Stimulated activated CD4-positive, alpha-beta T cell treated with anti-CD3 and anti-CD28 coated beads, Interleukin-12 subunit alpha, Interleukin-12 subunit beta, amount 100 ng/mL, for 4 hours (primary cell): Measurements from ENCODE around the gene KICS2.
A peak's percentile ranks its signal among the peaks of the same experiment; 100 is the strongest.
"Not testable (repeated sequence)": the region's sequence is repeated elsewhere in the genome, so short reads cannot be mapped to it uniquely, and the experiment has no call there.

ENCODE experiments used
- DNase-seq: peaks from one replicate; pipeline ENCODE4 v3.0.0-alpha.2; 2020

Gene KICS2

DNA sequence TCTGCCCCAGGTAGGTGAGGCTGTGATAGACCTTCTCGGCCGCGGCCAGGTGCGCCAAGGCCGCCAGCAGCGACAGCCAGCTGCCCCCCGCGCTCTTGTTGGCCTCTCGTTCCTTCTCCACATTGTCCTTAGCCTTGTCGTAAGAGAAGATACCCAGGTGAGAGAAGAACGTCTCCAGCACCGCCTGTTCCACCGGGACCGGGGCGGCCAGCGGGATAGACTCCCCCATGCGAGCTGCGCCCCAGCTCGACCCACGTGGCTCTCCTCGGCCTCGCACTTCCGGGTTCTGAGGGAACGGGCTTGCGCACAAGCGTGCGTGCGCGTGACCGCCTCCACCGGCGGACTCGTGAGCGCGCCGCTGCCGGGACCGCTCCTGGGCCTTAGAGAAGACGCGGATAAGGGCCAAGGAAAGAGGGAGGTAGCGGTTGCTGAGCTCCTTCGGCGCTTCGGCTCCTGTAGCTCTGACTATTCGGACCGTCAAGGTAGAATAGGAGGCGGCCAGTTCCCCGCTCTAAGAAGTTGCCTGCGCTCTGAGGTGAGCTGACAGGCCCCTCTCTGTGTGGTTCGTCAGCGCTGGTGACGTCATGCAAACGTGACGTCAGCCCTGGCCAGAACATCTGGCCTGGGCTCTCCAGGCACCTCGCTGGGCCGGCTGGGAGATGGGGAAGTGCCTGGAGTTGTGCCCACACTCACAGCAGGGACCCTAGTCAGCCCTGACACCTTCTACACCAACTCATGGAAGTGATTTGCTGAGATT is at the start of gene KICS2:
Gene KICS2 (minus strand): TSS at position 288 of the 757 bp plus-strand sequence. CDS start 59 bp downstream, at position 229.
- DNase-seq, result peak; percentile 86

DNA sequence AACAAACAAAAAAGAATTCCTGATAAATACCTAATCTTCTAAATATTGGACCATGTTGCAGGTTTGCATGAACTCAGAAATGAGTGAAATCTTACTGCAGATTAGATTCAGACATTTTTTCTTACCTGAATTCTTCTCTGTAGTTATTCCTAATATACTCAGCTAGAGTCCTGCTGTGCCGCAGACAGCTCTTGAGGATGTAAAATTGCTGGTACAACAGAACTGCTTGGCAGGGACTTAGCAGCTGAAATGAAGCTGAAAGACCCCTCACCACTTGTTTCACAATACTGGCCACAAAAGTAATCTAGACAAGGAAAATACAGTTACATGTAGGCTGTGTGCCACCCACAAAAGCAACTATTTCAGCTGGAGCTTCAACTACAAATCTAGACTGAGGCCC is 48.3 kb upstream of the KICS2 start:
- no peak for DNase-seq

DNA sequence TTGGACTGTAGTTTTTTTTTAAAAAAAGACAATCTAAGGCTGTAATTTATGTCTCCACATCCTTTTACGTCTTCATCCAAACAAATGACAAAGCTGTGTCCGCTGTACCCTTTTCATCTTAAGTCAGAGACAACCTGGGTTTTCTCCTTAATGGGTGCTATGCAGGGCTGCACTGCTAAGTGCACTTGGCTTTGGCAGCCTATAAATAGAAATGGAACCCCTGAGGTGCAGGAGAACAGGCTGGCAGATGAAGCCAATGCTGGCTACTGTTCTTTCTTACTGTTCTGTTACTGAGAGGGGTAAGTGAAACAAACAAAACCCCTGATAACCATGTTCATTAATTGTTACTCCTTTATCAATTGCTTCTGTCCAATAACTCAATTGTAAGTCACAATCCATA is 47.1 kb upstream of the KICS2 start:
- DNase-seq, result no peak

DNA sequence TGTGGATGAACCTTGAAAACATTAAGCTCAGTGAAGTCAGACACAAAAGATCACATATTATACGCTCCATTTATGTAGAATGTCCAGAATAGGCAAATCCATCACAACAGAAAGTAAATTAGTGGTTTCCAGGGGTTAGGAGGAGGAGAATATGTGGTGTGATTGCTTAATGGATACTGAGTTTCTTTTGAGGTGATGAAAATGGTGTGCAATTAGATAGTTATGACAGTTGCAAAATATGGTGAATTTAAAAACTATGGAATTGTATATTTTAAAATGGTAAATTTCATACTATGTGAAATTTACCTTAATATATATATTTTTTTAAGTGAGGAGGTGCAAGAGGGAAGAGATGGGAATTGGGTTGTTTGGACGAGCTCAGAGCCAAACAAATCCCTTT is 46.3 kb upstream of the KICS2 start:
- DNase-seq, result no peak

DNA sequence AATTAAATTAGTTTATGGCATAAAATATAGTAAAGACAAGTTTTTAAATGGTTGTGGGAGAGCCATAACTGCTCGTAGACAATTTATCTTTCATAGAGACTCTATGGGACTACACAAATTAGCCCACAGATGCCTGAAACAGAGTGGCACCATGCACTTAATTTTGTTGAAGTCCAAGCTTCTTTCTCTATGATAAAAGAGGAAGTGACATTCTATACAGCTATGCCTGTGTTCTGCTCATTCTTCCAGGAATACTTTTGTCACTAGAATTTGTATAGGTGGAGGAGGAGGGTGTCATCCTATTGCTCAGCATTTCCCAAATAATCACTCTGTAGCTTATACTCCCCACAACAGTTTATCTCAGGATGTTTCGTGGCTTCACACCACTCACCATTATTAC is 43.7 kb upstream of the KICS2 start:
- no peak for DNase-seq

DNA sequence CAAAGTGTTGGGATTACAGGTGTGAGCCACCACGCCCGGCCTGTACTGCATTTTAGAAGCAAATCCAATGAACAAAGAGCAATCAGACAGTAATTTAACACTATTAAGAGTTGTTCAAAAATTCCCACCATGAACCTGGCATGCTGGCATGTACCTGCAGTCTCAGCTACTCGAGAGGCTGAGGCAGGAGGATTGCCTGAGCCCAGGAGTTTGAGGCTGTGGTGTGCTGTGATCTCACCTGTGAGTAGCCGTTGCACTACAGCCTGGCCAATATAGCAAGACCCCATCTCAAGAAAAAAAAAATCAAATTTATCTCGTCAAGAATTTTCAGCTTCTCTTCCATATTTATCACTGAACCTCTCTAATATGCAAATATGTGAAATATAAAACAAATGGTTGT is 39.7 kb upstream of the KICS2 start:
- DNase-seq, result no peak

DNA sequence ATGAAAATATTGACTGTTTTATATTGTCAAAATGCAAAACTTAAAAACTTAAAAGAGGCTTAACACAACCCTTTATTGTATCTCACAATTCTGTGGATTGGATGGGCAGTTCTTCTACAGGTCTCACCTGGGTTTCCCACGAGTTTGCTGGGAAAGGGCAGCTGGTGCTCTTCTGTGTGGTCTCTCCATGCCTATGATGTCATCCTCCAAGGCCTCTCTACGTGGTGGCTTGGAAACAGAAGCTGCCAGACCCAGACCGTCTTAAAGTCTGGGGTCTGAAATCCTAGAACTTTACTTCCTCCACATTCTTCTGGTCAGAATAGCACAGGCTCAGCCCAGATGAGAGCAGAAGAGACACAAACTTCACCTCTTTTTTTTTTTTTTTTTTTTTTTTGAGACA is 36.5 kb upstream of the KICS2 start:
- DNase-seq, result no peak

DNA sequence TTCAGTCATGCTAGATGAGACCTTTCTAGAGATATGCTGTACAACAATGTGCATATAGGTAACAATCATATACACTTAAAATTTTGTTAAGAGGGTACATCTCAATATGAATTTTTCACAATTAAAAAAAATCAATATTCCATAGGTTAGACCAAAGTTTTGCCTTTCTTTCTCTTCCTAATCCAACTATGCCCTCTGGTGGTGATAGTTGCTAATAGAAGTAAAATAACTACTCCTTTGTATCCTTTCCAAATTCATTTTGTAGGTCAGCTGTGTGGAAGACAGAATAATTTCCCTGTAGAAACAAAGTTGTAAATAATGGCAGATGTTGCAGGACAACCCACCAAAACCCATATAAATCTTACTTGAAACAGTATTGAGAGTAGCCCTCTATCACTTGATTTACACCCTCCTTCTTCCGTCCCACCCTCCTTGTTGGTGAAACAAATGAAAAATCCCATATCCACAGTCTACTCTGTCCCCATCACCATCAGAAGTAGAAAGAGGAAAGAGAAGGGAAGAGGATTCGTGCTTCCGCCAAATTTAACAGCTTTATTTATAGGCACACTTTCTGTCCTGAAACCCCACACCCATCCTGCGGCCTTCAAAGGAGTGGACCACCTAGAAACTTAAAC is 34.2 kb upstream of the KICS2 start:
- no peak for DNase-seq

DNA sequence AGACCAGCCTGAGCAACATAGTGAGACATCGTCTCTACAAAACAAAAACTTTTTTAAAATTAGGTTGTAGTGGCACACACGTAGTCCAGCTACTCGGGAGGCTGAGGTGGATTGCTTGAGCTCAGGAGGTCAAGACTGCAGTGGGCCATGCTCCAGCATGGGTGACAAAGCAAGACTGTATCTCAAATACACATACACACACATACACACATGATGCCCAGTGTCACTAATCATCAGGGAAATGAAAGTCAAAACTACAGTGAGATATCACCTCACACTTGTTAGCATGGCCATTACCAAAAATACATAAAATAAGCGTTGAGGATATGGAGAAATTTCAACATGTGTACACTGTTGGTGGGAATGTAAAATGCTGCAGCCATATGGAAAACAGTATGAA is 33.2 kb upstream of the KICS2 start:
- DNase-seq, result no peak

DNA sequence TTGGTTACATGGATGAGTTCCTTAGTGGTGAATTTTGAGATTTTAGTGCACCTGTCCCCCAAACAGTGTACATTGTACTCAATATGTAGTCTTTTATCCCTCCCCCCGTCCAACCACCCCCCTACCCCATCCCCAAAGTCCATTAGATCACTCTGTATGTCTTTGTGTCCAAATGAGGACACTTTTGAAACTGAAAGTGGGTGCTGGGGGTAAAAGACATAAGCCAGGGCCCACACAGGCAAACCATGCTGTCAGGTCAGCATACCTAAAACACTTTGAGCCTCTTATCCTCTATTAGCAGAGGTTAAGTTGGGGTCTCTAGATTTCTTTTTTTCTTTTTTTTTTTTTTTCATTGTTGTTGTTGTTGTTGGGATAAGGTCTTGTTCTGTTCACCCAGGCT is 31.3 kb upstream of the KICS2 start:
- DNase-seq, result no peak

DNA sequence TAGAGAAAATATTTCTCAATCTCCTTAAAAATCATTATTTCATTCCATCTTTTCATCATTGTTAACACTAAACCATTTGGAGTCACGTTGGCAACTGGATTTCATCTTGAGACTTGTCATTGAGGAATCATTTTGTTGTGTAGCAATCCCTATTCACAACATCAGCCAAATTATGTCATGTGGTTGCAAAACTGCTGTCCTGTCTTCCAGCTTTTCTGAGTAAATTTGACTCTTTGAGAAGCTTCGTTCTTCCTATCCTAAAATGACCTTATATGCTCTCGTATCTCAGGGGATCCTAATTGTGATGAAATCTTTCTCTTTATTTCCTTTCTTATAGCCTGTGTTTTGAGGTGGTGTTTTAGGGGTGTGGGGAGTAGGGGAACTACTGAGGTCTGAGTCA is 30.6 kb upstream of the KICS2 start:
- no peak for DNase-seq

DNA sequence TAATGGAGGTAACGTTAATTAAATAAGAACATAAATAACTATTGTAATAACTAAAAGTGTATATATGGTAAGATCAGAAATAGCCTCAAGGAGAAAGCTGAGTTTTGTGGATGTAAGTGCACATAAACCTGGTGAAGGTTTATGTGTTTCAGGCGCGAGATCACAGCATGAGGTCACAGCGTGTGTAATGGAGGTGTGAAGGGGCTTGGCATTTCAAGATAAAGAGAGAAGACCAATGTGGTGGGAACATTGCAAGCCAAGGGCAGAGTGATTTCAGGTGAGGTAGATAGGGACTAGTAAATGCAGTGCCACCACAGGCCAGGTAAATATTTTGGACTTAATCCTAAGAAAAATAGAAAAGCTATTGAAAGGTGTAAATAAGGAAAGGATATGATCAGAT is 21.7 kb upstream of the KICS2 start:
- DNase-seq, result no peak

DNA sequence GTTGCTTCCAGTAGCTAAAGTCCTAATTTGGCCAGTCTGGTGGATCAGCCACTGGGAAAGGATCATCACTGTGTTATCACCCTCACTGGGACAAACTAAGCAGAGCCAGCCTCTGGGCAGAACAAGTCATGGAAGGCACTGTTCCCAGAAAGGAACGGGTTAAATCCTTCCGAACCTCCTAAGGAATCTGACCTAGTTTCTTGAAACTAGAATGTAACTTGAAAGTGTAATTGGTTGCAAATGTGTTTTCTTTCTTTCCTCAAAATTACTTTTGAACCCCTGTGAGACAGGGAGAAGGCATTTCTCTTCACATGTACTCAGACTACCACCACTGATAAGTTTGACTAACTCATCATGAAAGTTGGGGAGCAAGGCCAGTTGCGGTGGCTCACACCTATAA is 18.7 kb upstream of the KICS2 start:
- DNase-seq, result no peak

DNA sequence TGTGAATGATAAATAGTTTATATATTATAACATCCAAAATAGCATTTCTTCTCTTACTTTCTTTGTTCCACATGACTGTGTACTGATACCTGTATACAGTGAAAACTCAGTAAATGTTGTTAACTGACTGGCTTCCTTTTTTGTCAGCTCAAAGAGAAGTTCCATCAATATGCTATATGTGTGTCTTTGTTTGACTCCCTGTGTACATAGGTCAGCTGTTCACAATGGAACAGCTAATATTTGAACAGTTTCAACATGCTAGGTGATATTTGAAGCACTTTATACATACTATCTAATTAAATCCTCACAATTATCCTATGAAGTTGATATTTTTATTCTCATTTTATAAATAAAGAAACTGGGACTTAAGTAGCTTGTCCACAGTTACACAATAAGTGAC is 15.3 kb upstream of the KICS2 start:
- no peak for DNase-seq

DNA sequence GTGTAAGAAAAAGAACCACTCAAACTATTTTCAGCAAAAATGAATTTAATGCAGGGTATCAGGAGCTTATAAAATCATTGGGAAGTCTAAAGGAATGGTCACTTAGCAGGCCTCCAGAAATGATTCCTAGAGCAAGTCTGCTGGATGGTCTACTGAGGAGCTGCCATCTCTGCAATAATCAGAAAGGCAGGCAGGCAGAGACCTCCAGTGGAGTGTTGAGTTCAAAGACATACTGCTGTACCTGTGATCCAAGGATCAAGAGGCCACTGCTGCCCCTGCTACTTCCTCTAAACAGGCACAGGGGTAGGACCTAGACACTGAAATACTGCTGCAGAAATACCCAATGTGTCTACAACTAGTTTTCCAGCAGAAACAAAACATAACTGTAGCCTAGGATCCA is 14.5 kb upstream of the KICS2 start:
- no peak for DNase-seq

DNA sequence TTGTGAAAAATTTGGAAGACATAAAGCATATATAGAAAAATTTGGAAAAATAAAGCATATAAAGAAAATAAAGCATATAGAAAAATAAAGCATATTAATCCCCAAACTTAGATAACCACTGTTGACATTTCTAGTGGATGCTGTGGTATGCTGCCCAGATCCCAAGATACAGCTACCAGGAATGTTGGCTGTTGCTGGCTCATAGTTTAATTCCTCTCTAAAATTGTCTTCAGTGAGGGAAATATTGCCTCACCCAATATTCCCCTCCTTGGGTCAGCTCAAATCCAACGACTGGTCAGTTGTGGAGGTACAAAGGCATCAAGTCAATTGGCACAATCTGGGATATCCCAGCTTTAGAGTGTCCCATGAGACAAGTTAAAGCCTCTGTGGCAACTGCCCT is 10.1 kb upstream of the KICS2 start:
- no peak for DNase-seq

DNA sequence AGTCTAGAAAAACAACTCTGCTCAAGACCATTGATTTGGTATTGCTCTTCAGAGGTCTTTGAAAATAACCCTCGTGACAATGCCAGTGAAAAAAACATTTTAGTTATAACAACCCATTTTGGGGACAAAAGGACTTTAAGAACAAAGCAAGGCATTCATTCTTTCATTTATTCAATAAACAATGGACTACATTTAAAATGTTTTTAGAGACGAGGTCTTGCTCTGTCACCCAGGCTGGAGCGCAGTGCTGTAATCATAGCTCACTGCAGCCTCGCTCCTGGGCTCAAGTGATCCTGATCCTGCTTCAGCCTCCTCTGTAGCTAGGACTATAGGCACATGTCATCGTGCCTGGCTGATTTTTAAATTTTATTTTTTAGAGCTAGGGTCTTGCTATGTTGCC is 7.7 kb upstream of the KICS2 start:
- no peak for DNase-seq

DNA sequence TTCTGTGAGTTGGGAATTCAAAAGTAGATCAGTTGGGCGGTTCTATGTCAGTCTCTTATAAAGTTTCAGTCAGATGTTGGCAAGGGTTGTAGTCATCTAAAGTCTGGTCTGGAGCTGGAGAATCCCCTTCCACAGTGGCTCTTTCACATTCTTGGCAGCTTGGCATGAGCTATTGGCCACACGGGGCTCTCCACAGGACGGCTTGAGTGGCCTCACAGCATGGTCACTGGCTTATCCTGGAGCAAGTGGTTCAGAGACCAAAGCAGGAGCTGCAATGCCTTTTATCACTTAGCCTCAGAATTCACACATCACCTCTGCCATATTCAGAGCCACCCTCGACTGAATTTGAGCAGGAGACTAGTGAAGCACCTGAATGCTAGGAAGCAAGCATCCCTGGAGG is 7.1 kb upstream of the KICS2 start:
- no peak for DNase-seq

DNA sequence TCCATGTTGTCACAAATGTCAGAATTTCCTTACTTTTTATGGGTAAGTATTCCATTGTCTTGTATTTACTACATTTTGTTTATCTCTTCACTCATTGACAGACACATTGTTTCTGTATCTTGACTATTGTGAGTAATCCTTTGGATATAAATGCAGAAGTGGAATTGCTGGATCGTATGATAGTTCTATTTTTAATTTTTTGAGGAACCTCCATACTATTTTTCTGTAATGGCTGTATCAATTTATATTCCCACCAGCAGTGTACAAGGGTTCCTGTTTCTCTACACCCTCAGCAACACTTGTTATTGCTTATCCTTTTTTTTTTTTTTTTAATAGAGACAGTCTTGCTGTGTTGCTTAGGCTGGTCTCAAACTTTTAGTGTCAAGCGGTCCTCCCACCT is 3.5 kb upstream of the KICS2 start:
- DNase-seq, result no peak

DNA sequence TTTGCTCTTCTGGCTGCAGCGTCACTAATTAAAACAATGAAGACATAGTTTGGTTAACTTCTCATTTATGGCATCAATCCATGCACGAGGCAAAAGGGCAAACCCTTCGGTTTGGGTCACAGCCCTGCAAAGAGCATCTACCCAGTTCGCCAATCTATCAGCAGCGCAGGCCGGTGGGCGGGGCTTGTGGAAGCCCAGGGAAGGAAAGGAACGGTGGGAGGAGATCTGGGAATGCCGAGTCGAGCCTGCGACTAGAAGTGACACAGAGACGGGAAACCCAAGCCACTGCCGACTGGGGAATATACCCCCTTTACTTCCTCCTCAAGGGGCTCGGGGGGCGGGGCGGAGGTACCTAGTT is 466 bp downstream of the KICS2 start:
- peak; percentile 68 for DNase-seq

DNA sequence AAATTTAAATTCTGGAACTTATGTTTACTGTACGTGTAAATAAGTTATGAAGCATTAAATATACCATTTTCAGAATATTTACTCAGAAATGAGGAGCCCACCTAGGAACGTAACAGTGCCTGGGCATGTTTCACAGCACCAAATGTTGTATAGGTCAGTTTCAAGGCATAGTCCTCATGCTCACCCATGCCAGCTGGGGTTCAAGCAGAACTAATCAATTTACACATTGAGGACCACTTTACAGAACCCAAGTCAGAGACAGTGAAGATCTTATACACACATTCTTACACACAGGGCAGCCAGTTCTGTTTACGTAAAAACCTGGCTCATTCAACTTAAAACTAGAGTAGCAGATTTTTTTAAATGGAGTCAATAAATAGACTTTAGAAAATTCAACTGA is 2.0 kb downstream of the KICS2 start:
- no peak for DNase-seq

DNA sequence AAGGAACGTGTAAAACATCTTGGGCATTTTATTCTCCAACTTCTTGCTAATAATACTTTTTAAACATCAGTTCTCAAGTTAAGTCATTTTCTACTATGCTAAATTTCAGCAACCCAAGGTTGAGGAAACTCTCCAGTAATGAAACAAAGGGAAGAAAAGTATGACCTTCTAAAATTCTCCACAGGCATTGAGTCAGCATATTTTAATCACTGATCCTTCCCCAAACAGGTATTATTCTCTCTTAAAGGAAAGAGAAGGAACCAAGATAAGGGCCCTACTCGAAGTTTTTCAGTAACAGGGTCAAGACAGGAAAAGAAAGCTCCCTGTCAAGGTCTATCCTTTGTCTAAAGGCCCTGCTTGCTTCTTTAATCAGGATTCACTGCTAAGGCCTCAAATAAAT is 3.0 kb downstream of the KICS2 start:
- no peak for DNase-seq

DNA sequence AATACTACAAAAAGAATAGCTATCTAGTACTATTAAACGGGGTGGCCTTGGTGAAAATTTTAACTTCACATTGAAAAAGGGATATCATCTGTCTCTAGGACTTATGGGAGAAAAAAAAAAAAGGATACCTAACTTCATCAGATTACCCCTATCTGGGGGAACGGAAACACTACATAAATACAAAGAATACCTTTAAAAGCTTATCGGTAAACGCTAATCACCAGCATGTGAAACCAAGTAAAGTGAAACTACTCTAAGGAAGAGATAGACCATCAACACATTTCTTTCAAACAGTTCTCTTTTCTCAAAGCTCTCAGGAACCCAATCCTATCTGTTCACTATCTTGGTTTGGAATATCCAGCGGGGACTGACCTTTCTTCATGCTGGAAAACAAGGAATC is 3.5 kb downstream of the KICS2 start:
- no peak for DNase-seq

DNA sequence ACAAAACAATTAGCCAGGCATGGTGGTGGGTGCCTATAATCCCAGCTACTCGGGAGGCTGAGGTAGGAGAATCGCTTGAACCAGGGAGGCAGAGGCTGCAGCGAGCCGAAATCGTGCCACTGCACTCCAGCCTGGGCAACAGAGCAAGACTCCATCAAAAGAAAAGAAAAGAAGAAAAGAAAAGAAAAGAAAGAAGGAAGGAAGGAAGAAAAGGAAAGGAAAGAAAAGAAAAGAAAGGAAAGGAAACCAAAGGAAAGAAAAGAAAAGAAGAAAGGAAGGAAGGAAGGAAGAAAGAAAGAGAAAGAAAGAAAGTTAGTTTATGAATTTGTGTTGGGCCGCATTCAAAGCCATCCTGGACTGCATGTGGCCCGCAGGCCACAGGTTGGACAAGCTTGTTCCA is 4.5 kb downstream of the KICS2 start:
- not testable (repeated sequence) for DNase-seq

DNA sequence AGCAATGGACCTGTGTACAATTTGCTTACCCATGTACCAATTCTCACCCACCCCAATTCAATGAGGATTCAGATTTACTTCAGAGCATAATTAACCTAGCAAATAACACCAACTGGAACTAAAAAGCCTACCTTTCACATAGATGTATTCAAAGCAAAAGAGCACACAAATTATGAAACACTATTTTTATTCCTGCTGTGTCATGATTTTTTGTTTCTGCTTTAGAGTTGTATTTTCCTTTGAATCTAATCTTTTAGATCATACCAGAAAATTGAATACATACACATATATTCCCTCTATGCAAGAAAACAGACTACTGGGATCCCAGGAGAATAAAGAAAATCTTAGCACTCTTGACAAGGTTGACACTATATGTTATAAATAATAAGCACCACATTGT is 5.9 kb downstream of the KICS2 start:
- DNase-seq, result no peak
